Mesenchymal stem cell (in vitro differentiated cells and primary cell): ENCODE measurements around the gene XPR1.

Experiments used
- DNase-seq: peaks from one replicate; pipeline ENCODE4 v3.0.0-alpha.2; 2013
- H2AFZ ChIP-seq: one replicate; pipeline ENCODE4 v1.6.1; 2013; ENCODE audit warnings: low read depth, mild to moderate bottlenecking, control low read depth, inconsistent platforms, low read length, moderate library complexity
- H2AK5ac ChIP-seq: 2 replicates; pipeline ENCODE4 v1.6.1; 2013; ENCODE audit warnings: low read length, moderate library complexity, mild to moderate bottlenecking, inconsistent platforms; ENCODE audit not compliant: severe bottlenecking
- H2BK120ac ChIP-seq: one replicate; pipeline ENCODE4 v1.6.1; 2013; ENCODE audit warnings: low read depth, mild to moderate bottlenecking, inconsistent platforms, low read length, moderate library complexity
- H2BK12ac ChIP-seq, 2 experiments: one replicate each; pipeline ENCODE4 v1.6.1; 2013; ENCODE audit warnings: inconsistent platforms in 2 of 2, low read length in 2 of 2, mild to moderate bottlenecking in 2 of 2, moderate library complexity in 2 of 2, control low read depth in 1 of 2
- H2BK15ac ChIP-seq: one replicate; pipeline ENCODE4 v1.6.1; 2013; ENCODE audit warnings: mild to moderate bottlenecking, low read depth, inconsistent platforms; ENCODE audit not compliant: poor library complexity, severe bottlenecking
- H2BK5ac ChIP-seq: 2 replicates; pipeline ENCODE4 v1.6.1; 2013; ENCODE audit warnings: low read depth, mild to moderate bottlenecking, low read length, control low read depth, inconsistent platforms; ENCODE audit not compliant: poor library complexity, severe bottlenecking
- H3K14ac ChIP-seq, 2 experiments: one replicate each; pipeline ENCODE4 v1.6.1; 2013; ENCODE audit warnings: inconsistent platforms in 2 of 2, low read length in 2 of 2, control low read depth in 1 of 2, mild to moderate bottlenecking in 1 of 2, moderate library complexity in 1 of 2
- H3K18ac ChIP-seq, 2 experiments: one replicate each; pipeline ENCODE4 v1.6.1; 2013; ENCODE audit warnings: inconsistent platforms in 2 of 2, low read length in 2 of 2, control low read depth in 1 of 2, low read depth in 1 of 2, mild to moderate bottlenecking in 1 of 2
- H3K23ac ChIP-seq, 2 experiments: one replicate each; pipeline ENCODE4 v1.6.1; 2013; ENCODE audit warnings: inconsistent platforms in 2 of 2, low read length in 2 of 2, mild to moderate bottlenecking in 2 of 2, moderate library complexity in 2 of 2, control low read depth in 1 of 2
- H3K27ac ChIP-seq: 2 replicates; pipeline ENCODE4 v1.5.1; 2013; ENCODE audit warnings: mild to moderate bottlenecking, moderate library complexity, low read length, control low read depth, inconsistent platforms; ENCODE audit not compliant: poor library complexity, severe bottlenecking
- H3K27me3 ChIP-seq, 2 experiments: 2 replicates each; pipeline versions ENCODE4 v1.6.1 to v1.7.0; 2013; ENCODE audit warnings: low read length in 2 of 2, mild to moderate bottlenecking in 2 of 2, moderate library complexity in 2 of 2, control low read depth in 1 of 2, inconsistent platforms in 1 of 2; ENCODE audit not compliant: control insufficient read depth in 1 of 2, insufficient read depth in 1 of 2
- H3K36me3 ChIP-seq, 2 experiments: 2 replicates each; pipeline versions ENCODE4 v1.6.1 to v1.7.0; 2013; ENCODE audit warnings: low read length in 2 of 2, control low read depth in 1 of 2, inconsistent platforms in 1 of 2, low read depth in 1 of 2, mild to moderate bottlenecking in 1 of 2; ENCODE audit not compliant: insufficient read depth in 2 of 2, control insufficient read depth in 1 of 2
- H3K4ac ChIP-seq, 2 experiments: one replicate each; pipeline ENCODE4 v1.6.1; 2013; ENCODE audit warnings: inconsistent platforms in 2 of 2, low read length in 2 of 2, mild to moderate bottlenecking in 2 of 2, moderate library complexity in 2 of 2, control low read depth in 1 of 2, low read depth in 1 of 2
- H3K4me1 ChIP-seq: 2 replicates; pipeline ENCODE4 v1.6.1; 2013; ENCODE audit warnings: low read depth, low read length, control low read depth; ENCODE audit not compliant: control insufficient read depth, insufficient read depth
- H3K4me2 ChIP-seq: 2 replicates; pipeline ENCODE4 v1.6.1; 2013; ENCODE audit warnings: low read length, mild to moderate bottlenecking, inconsistent platforms; ENCODE audit not compliant: poor library complexity, severe bottlenecking
- H3K4me3 ChIP-seq, 2 experiments: 2 replicates each; pipeline versions ENCODE4 v1.5.1 to v1.7.0; 2013; ENCODE audit warnings: low read length in 2 of 2, mild to moderate bottlenecking in 2 of 2, control low read depth in 1 of 2, low read depth in 1 of 2; ENCODE audit not compliant: insufficient read depth in 1 of 2
- H3K79me1 ChIP-seq: replicated peaks from 2 replicates; pipeline ENCODE4 v1.6.1; 2013; ENCODE audit warnings: mild to moderate bottlenecking, control low read depth, low read length, inconsistent platforms; ENCODE audit not compliant: poor library complexity, severe bottlenecking
- H3K9ac ChIP-seq: 2 replicates; pipeline ENCODE4 v1.7.0; 2013; ENCODE audit warnings: mild to moderate bottlenecking, low read length, moderate library complexity
- H3K9me3 ChIP-seq: 2 replicates; pipeline ENCODE4 v1.7.0; 2013; ENCODE audit warnings: mild to moderate bottlenecking, low read length; ENCODE audit not compliant: control insufficient read depth
- H4K8ac ChIP-seq: one replicate; pipeline ENCODE4 v1.6.1; 2013; ENCODE audit warnings: inconsistent platforms, mild to moderate bottlenecking, low read length, moderate library complexity
- H4K91ac ChIP-seq: one replicate; pipeline ENCODE4 v1.6.1; 2013; ENCODE audit warnings: mild to moderate bottlenecking, low read length, inconsistent platforms
- WGBS: methylation state at CpG from one replicate; pipeline ENCODE4 v1.1.7; 2013; ENCODE audit warnings: mixed read lengths; 5-methylcytosine and 5-hydroxymethylcytosine counted together

XPR1 gene

DNA sequence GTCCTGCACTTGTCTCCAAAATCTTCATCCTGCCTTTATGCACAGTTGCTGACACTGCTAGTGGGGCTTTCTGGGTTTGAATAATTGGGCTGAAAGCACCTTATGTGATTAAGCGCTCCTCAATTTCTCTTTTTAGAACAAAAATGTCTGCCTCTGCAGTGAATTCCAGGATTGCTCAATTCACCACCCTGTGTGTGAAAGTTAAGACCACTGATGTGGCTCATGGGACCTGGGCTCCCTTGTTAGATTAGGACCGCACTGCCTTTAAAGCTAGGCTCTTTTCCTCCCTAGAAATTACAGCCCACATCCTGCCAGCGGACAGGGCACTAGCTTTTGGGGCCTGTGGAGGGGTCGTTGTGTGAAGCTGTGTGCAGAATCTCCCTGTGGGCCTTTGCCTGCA, 299.7 kb downstream of the XPR1 start:
- no peak overlapping the region for H2AK5ac ChIP-seq
- DNase-seq = no peak
- no peak overlapping the region for H2BK120ac ChIP-seq
- no peaks in the 10 kb centered on the region for H3K79me1 ChIP-seq
- no peak overlapping the region for H4K91ac ChIP-seq
- H3K9ac ChIP-seq = no peak overlapping the region
- no peak overlapping the region for H3K4me3 ChIP-seq
- H2BK15ac ChIP-seq = no peak overlapping the region
- H3K23ac ChIP-seq = no peak overlapping the region
- H3K14ac ChIP-seq = no peak overlapping the region
- H3K4ac ChIP-seq = no peak overlapping the region
- peaks cover 20 to 35% of the 10 kb centered on the region in 2 experiments for H3K36me3 ChIP-seq
- H3K4me2 ChIP-seq = no peak overlapping the region
- H4K8ac ChIP-seq = no peak overlapping the region
- H2BK5ac ChIP-seq = no peak overlapping the region
- H2AFZ ChIP-seq = no peak overlapping the region
- H2BK12ac ChIP-seq = no peak overlapping the region
- H3K27ac ChIP-seq = no peak overlapping the region
- peaks cover 27% of the 10 kb centered on the region for H3K4me1 ChIP-seq
- H3K27me3 ChIP-seq = no peaks in the 10 kb centered on the region
- H3K18ac ChIP-seq = no peak overlapping the region
- H3K9me3 ChIP-seq = no peaks in the 10 kb centered on the region
- 90% methylated on average over 3 of the region's 4 CpGs for WGBS

DNA sequence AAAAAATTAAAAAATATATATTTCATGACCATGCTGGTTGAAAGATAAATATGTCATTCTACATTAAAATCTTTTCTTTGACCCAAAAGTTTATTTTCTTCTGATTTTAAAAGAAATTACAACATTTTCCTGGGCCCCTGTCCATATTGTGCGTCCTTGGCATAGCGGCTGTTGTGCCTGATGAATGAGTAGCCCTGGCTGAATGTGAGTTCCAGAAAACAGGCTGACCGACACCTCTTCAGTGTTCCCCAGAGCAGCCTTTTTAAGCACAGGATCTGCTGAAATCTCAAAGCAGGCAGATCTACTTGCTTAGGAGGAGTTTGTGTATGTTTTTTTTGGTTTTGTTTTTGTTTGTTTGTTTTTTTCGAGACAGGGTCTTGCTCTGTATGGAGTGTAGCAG, 300.6 kb downstream of the XPR1 start:
- Histone ChIP-seq H4K8ac (no peak overlapping the region), H3K4me1 (peaks cover 19% of the 10 kb centered on the region)
- WGBS = 92% methylated on average over 4 of the region's 4 CpGs

GRCh38 chr1:180933141-180933540, 301.3 kb downstream of the XPR1 start:
- Histone ChIP-seq H3K79me1 (no peaks in the 10 kb centered on the region), H3K9ac (no peak overlapping the region), H2BK5ac (no peak overlapping the region), H4K8ac (no peak overlapping the region), H3K9me3 (no peaks in the 10 kb centered on the region), H3K27ac (no peak overlapping the region), H3K14ac (no peak overlapping the region), H4K91ac (no peak overlapping the region), H3K23ac (no peak overlapping the region), H3K4me3 (no peak overlapping the region), H2BK120ac (no peak overlapping the region), H3K27me3 (no peaks in the 10 kb centered on the region), H2BK12ac (no peak overlapping the region), H2AFZ (no peak overlapping the region), H3K4ac (no peak overlapping the region), H3K4me1 (peaks cover 16% of the 10 kb centered on the region), H3K4me2 (no peak overlapping the region), H2AK5ac (no peak overlapping the region), H3K18ac (no peak overlapping the region), H2BK15ac (no peak overlapping the region), H3K36me3 (peaks cover 27 to 42% of the 10 kb centered on the region in 2 experiments)
- no peak for DNase-seq

More for the DNA sequence above, 300.6 kb downstream of the XPR1 start:
- no peak overlapping the region for H3K4me2 ChIP-seq
- no peak overlapping the region for H2BK12ac ChIP-seq
- no peak overlapping the region for H3K27ac ChIP-seq
- H3K9ac ChIP-seq = no peak overlapping the region
- H2AFZ ChIP-seq = no peak overlapping the region
- H2BK5ac ChIP-seq = no peak overlapping the region
- H3K14ac ChIP-seq = no peak overlapping the region
- H2AK5ac ChIP-seq = no peak overlapping the region
- no peaks in the 10 kb centered on the region for H3K27me3 ChIP-seq
- no peak overlapping the region for H3K4me3 ChIP-seq
- no peak overlapping the region for H3K18ac ChIP-seq
- no peak overlapping the region for H2BK120ac ChIP-seq
- no peak overlapping the region for H3K23ac ChIP-seq
- H3K9me3 ChIP-seq = no peaks in the 10 kb centered on the region
- no peak overlapping the region for H3K4ac ChIP-seq
- no peak for DNase-seq
- H2BK15ac ChIP-seq = no peak overlapping the region
- H3K79me1 ChIP-seq = no peaks in the 10 kb centered on the region
- H4K91ac ChIP-seq = no peak overlapping the region
- H3K36me3 ChIP-seq = peaks cover 27 to 42% of the 10 kb centered on the region in 2 experiments

DNA sequence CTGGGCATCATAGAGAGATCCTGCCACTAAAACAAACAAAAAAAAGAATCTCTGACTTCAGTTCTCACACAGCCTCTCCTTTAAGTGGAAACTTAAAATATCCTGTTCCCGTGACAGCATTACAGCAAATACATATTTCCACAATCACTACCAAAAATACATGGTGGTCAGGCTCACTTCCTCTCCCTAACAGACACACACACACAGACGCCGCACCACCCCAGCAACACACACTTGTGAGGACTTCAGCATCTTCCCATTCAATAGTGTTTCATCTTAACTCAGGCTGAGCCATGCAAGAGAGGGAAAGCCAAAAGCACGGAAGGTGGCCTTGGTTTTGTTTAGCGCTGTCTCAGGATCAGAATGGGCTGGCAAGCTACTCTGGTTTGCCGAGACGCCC, 302.7 kb downstream of the XPR1 start:
- no peaks in the 10 kb centered on the region for H3K27me3 ChIP-seq
- H3K14ac ChIP-seq = no peak overlapping the region
- H2BK15ac ChIP-seq = no peak overlapping the region
- H3K79me1 ChIP-seq = no peaks in the 10 kb centered on the region
- H3K36me3 ChIP-seq = peaks cover 27 to 31% of the 10 kb centered on the region in 2 experiments
- H3K27ac ChIP-seq = no peak overlapping the region
- no peak overlapping the region for H3K4ac ChIP-seq
- H2AK5ac ChIP-seq = no peak overlapping the region
- H2BK5ac ChIP-seq = no peak overlapping the region
- H3K4me1 ChIP-seq = peaks cover 7% of the 10 kb centered on the region
- no peak overlapping the region for H3K18ac ChIP-seq
- no peak for DNase-seq
- no peak overlapping the region for H3K23ac ChIP-seq
- no peak overlapping the region for H2AFZ ChIP-seq
- no peaks in the 10 kb centered on the region for H3K9me3 ChIP-seq
- no peak overlapping the region for H3K4me2 ChIP-seq
- H2BK120ac ChIP-seq = no peak overlapping the region
- 93% methylated on average over 7 of the region's 7 CpGs for WGBS
- H4K8ac ChIP-seq = no peak overlapping the region
- no peak overlapping the region for H2BK12ac ChIP-seq
- no peak overlapping the region for H3K9ac ChIP-seq
- H3K4me3 ChIP-seq = no peak overlapping the region
- no peak overlapping the region for H4K91ac ChIP-seq
